Kidney epithelial cell (primary cell): ENCODE measurements around the gene SEBOX. TPM values are rescaled to one million over a fixed set of nuclear protein-coding genes. Genes with fewer than 3 reads are reported as not detected.

Experiments
- DNase-seq: peaks from one replicate; pipeline ENCODE4 v3.0.0-alpha.2; 2010; ENCODE audit warnings: low read depth
- H3K27me3 ChIP-seq: 2 replicates; pipeline ENCODE4 v1.6.0; 2011; ENCODE audit warnings: low read length; ENCODE audit not compliant: control insufficient read depth, insufficient read depth
- H3K36me3 ChIP-seq: 2 replicates; pipeline ENCODE4 v1.5.1; 2011; ENCODE audit warnings: low read length; ENCODE audit not compliant: control insufficient read depth, insufficient read depth
- H3K4me3 ChIP-seq: 2 replicates; pipeline ENCODE4 v1.5.1; 2011; ENCODE audit warnings: low read depth, mild to moderate bottlenecking, control low read depth, low read length
- total RNA-seq: library from RNA; depleted of rRNA; stranded (reverse); fragments of >200 nt; gene quantifications from 2 replicates; pipeline ENCODE4 v1.2.3, GENCODE V29; 2015
- TF ChIP-seq, protein P1 (sequence below): IDR thresholded peaks from 2 replicates; pipeline ENCODE4 v1.5.1; 2011; ENCODE audit warnings: mild to moderate bottlenecking, moderate library complexity, low read length, control low read depth, inconsistent platforms; ENCODE audit not compliant: insufficient read depth, poor library complexity, severe bottlenecking

Gene SEBOX
- total RNA-seq, 1 donor from 2014 or later: not detected

DNA sequence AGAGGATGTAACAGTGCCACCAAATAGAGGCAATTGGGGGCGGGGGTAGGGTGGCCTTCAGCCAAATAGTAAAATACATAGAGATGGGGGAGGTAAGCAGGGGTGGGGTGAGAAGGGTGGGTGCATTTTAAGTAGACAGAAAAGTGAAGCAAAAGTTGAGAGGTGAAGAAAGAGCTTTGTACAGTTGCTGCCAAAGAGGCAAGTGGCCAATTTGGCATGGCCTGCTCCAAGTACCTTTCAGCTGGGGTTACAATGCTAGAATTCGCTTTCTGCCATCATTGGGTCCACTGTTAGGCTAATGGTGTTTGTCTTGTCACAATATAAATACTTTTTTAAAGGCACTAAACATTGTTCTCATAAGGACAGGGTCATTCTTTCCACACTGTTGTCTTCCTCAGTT, 51.2 kb downstream of the SEBOX start:
- Histone ChIP-seq H3K4me3 (no peak overlapping the region), H3K36me3 (no peaks in the 10 kb centered on the region), H3K27me3 (no peaks in the 10 kb centered on the region)
- no peak for DNase-seq
- TF ChIP-seq, protein P1, sequence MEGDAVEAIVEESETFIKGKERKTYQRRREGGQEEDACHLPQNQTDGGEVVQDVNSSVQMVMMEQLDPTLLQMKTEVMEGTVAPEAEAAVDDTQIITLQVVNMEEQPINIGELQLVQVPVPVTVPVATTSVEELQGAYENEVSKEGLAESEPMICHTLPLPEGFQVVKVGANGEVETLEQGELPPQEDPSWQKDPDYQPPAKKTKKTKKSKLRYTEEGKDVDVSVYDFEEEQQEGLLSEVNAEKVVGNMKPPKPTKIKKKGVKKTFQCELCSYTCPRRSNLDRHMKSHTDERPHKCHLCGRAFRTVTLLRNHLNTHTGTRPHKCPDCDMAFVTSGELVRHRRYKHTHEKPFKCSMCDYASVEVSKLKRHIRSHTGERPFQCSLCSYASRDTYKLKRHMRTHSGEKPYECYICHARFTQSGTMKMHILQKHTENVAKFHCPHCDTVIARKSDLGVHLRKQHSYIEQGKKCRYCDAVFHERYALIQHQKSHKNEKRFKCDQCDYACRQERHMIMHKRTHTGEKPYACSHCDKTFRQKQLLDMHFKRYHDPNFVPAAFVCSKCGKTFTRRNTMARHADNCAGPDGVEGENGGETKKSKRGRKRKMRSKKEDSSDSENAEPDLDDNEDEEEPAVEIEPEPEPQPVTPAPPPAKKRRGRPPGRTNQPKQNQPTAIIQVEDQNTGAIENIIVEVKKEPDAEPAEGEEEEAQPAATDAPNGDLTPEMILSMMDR: no peak

Other genes with a start within 250 kb of the SEBOX start
- gene TMEM97, start 46.0 kb downstream of the SEBOX start, total RNA-seq: 25.1 and 25.6 TPM in 2 replicates
- gene IFT20, start 29.7 kb downstream of the SEBOX start, total RNA-seq: 39.7 and 40.0 TPM in 2 replicates
- gene TNFAIP1, start 29.4 kb downstream of the SEBOX start, total RNA-seq: 85.9 and 99.7 TPM in 2 replicates
- 103 and 118 TPM in 2 replicates for gene POLDIP2, start 7.7 kb downstream of the SEBOX start, total RNA-seq
- 0.27 TPM in 1 of 2 replicates, not detected in the other for gene VTN, start 5.1 kb upstream of the SEBOX start, total RNA-seq
- gene SARM1, start 6.5 kb upstream of the SEBOX start, total RNA-seq: 10.1 and 12.0 TPM in 2 replicates
- 5.2 and 6.2 TPM in 2 replicates for gene SLC46A1, start 41.0 kb upstream of the SEBOX start, total RNA-seq
- not detected in 2 replicates for gene SLC13A2, start 108.4 kb upstream of the SEBOX start, total RNA-seq
- gene FOXN1, start 141.1 kb upstream of the SEBOX start, total RNA-seq: not detected in 2 replicates
- gene UNC119, start 187.4 kb upstream of the SEBOX start, total RNA-seq: 40.6 and 49.4 TPM in 2 replicates
- gene PIGS, start 206.3 kb upstream of the SEBOX start, total RNA-seq: 52.9 and 65.2 TPM in 2 replicates
- gene ALDOC, start 211.7 kb upstream of the SEBOX start, total RNA-seq: 20.8 and 30.3 TPM in 2 replicates
- gene SPAG5, start 233.8 kb upstream of the SEBOX start, total RNA-seq: 8.4 and 9.7 TPM in 2 replicates
- 2.3 and 12.2 TPM in 2 replicates for gene RSKR, start 249.0 kb upstream of the SEBOX start, total RNA-seq